Measurements from ENCODE around the gene SMPDL3B. TPM values are rescaled to one million over a fixed set of nuclear protein-coding genes. Genes with fewer than 3 reads are reported as not detected.

The SMPDL3B gene, protein sequence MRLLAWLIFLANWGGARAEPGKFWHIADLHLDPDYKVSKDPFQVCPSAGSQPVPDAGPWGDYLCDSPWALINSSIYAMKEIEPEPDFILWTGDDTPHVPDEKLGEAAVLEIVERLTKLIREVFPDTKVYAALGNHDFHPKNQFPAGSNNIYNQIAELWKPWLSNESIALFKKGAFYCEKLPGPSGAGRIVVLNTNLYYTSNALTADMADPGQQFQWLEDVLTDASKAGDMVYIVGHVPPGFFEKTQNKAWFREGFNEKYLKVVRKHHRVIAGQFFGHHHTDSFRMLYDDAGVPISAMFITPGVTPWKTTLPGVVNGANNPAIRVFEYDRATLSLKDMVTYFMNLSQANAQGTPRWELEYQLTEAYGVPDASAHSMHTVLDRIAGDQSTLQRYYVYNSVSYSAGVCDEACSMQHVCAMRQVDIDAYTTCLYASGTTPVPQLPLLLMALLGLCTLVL
- total RNA-seq, result 4.3 and 5.8 TPM in 2 replicates

DNA sequence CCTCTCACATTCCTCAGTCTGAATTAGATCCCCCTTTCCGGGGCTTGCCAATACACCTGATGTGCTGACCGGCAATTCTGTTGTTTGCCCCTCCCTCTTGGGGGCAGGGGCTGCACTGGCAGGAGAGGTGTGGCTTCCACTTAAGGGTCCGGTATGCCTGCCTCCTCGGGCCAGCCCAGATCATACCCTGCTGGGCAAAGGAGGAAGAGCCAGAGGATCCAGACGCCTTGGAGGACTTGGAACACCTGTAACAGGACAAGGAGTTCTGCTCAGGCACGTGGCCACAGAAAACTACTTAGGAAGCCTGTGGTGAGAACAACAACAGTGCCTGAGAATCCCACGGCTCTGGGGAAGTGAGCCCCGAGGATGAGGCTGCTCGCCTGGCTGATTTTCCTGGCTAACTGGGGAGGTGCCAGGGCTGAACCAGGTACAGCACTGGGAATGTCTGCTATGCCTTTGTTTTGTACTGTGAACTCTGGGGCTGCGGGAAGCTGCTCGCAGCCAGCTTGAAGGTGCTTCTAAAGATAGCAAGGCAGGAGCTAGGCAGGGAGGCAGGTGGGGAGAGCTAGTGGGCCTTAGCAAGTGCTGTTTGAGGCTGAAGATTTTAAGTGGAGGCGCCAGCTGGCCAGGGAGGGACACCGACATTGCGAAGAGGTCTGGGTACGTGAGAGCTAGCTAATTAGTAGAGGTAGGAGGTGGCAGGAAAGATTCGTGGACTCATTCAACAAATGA lies at the start of gene SMPDL3B:
TSS of gene SMPDL3B (plus strand) at position 183 of the 732 bp plus-strand sequence. CDS start at position 367, 184 bp downstream.

DNA sequence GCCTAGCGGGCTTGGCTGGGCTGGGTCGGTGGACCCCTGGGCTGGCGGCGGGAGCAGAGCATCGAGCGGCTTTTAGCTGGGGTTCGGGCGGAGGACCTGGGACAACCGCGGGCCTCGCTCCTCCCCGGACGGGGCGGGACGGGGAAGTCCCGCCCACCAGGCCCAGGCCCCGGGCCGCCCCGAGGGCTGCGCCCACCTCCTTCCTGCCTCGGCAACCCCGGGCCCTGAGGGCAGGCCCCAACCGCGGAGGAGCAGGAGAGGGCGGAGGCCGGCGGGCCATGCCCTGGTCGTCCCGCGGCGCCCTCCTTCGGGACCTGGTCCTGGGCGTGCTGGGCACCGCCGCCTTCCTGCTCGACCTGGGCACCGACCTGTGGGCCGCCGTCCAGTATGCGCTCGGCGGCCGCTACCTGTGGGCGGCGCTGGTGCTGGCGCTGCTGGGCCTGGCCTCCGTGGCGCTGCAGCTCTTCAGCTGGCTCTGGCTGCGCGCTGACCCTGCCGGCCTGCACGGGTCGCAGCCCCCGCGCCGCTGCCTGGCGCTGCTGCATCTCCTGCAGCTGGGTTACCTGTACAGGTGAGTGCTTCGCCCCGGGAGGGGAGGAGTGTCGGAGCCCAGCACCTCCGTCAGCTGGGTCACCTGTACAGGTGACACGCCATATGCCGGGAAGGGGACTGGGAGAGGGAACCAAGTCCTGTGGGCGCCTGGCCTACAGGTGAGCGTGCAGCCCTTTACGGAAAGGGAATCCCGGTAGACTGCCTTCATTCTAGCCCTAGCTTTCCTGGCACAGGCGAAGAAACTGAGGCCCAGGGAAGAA lies 25.2 kb downstream of the SMPDL3B start, which contains the start of gene XKR8:
TSS of gene XKR8 (plus strand) at position 182 of the 812 bp plus-strand sequence. CDS start at position 279, 97 bp downstream.

Other genes starting within 250 kb of the SMPDL3B start
- 14.0 and 15.3 TPM in 2 replicates for gene FAM76A, start 209.0 kb upstream of the SMPDL3B start, total RNA-seq
- 39.0 and 68.7 TPM in 2 replicates for gene STX12, start 161.8 kb upstream of the SMPDL3B start, total RNA-seq
- 49.6 and 57.1 TPM in 2 replicates for gene PPP1R8, start 104.2 kb upstream of the SMPDL3B start, total RNA-seq
- gene THEMIS2, start 62.5 kb upstream of the SMPDL3B start, total RNA-seq, result 4.1 and 5.7 TPM in 2 replicates
- gene RPA2, start 20.4 kb upstream of the SMPDL3B start, total RNA-seq, result 41.8 and 54.3 TPM in 2 replicates
- gene XKR8, start 25.0 kb downstream of the SMPDL3B start, total RNA-seq, result 3.2 and 3.4 TPM in 2 replicates
- 8.2 and 13.6 TPM in 2 replicates for gene EYA3, start 153.6 kb downstream of the SMPDL3B start, total RNA-seq
- gene PTAFR, start 241.7 kb downstream of the SMPDL3B start, total RNA-seq, result 5.1 and 12.1 TPM in 2 replicates